Psoas muscle (tissue), 8 donors: ENCODE measurements around the gene SETDB1. TPM values are rescaled to one million over a fixed set of nuclear protein-coding genes. Genes with fewer than 3 reads are reported as not detected.
"Not testable (repeated sequence)": the region's sequence is repeated elsewhere in the genome, so short reads cannot be mapped to it uniquely, and the experiment has no call there.

Source experiments
- ATAC-seq, 4 donors: fragments of 200-7000 bp; cut with Tn5 transposase; one replicate each; pipeline ENCODE4 v1.9.1; 2020; ENCODE audit warnings: moderate library complexity in 3 of 4, mild to moderate bottlenecking in 2 of 4
- DNase-seq, 2 donors: peaks; one replicate each; pipeline ENCODE4 v3.0.0-alpha.2; 2020
- H3K27ac ChIP-seq: fragments of 200-600 bp; one replicate; pipeline ENCODE4 v1.8.0; 2022
- H3K27me3 ChIP-seq, 3 donors: fragments of 200-600 bp in 1 of 3; one replicate each; pipeline versions ENCODE4 v1.6.1 to v1.8.0; 2013 to 2022; ENCODE audit warnings: low read length in 2 of 3, mild to moderate bottlenecking in 2 of 3, moderate library complexity in 1 of 3; ENCODE audit not compliant: insufficient read depth in 3 of 3
- H3K36me3 ChIP-seq, 2 donors: fragments of 200-600 bp in 1 of 2; one replicate each; pipeline versions ENCODE4 v1.6.1 to v1.8.0; 2013 to 2022; ENCODE audit warnings: low read depth in 1 of 2, mild to moderate bottlenecking in 1 of 2, moderate library complexity in 1 of 2; ENCODE audit not compliant: insufficient read depth in 1 of 2
- H3K4me1 ChIP-seq: fragments of 200-600 bp; one replicate; pipeline ENCODE4 v1.8.0; 2022
- H3K4me3 ChIP-seq: fragments of 200-600 bp; one replicate; pipeline ENCODE4 v1.8.0; 2022; ENCODE audit warnings: mild to moderate bottlenecking
- H3K9me3 ChIP-seq: fragments of 200-600 bp; one replicate; pipeline ENCODE4 v1.8.0; 2022
- CTCF ChIP-seq: fragments of 200-600 bp; IDR thresholded peaks from one replicate; pipeline ENCODE4 v1.8.0; 2022; ENCODE audit warnings: antibody characterized with exemption
- WGBS, 3 donors: extraction: QIAGEN DNeasy Blood & Tissue Kit; methylation state at CpG; one replicate each; pipeline versions ENCODE4 v1.1.6 to v1.1.7; 2013; 5-methylcytosine and 5-hydroxymethylcytosine counted together
- intact Hi-C, 2 donors: fragments of 100-400 bp; cut with DNase I; formaldehyde crosslinking; loops; one replicate each; pipeline versions ENCODE4 v1.11.0 to v1.14.2; 2022
- polyA plus RNA-seq, 3 donors: library from polyadenylated mRNA; stranded (reverse); fragments of 200-250 nt; gene quantifications; one replicate each; pipeline ENCODE4 v1.2.3, GENCODE V29; 2013
- total RNA-seq, 4 donors: library from RNA; stranded (reverse); fragmentation: NEBNext Ultra II Directional in 2 of 4; extraction: Animal tissue kit (Norgen Biotek cat#: 25700) in 2 of 4; gene quantifications; one replicate each; pipeline versions ENCODE4 v1.2.1 to v1.2.4, GENCODE V29; 2021 to 2023
- donor health status: healthy with polysubstance abuse.
- donor health status: DM: no; HTN: no; CAD: no; lungs with moderate emphysema.
- donor health status: Bipolar disorder and iron deficiency.
- donor health status: healthy.
- donor health status: DM: yes; HTN: yes; CAD: no.
- donor health status: DM: no; HTN: no; CAD: no.
- donor health status: DM: no; HTN: no; CAD: no.
- donor health status: DM: yes; HTN: yes; CAD: no.

Gene SETDB1
- total and polyA plus RNA-seq, 7 donors, result 12.8 to 27.1 (median 19.4) TPM

GRCh38 chr1:150927624-150928023 is 1.5 kb downstream of the SETDB1 start:
- H3K4me1 ChIP-seq, result peaks cover 16% of the 10 kb centered on the region
- peaks cover 7 to 51% of the 10 kb centered on the region in 2 donors for H3K36me3 ChIP-seq
- ATAC-seq (no peak), DNase-seq (no peak)
- H3K9me3 ChIP-seq, result peaks cover 6% of the 10 kb centered on the region
- no peak overlapping the region for H3K4me3 ChIP-seq
- 87 to 92% (median 91%) methylated on average over 4 of the region's 4 CpGs for WGBS, 3 donors
- no peak overlapping the region for H3K27ac ChIP-seq
- intact Hi-C loops, result loop anchor here in 1 of 2 donors (5.0 kb wide), 1 partner anchor 75 kb away; no protein-coding TSS in a partner anchor
- H3K27me3 ChIP-seq, result no peaks in the 10 kb centered on the region
- TF ChIP-seq CTCF, result no peak

GRCh38 chr1:150928286-150928685 is 2.1 kb downstream of the SETDB1 start:
- Histone ChIP-seq H3K9me3 (peaks cover 6% of the 10 kb centered on the region), H3K36me3 (peaks cover 7 to 58% of the 10 kb centered on the region in 2 donors), H3K4me3 (no peak overlapping the region), H3K27ac (no peak overlapping the region), H3K27me3 (no peaks in the 10 kb centered on the region), H3K4me1 (peaks cover 15% of the 10 kb centered on the region)
- no peak for TF ChIP-seq CTCF
- whole genome bisulfite sequencing, 3 donors, result 94 to 96% (median 95%) methylated on average over 3 of the region's 3 CpGs
- no peak for ATAC-seq
- intact Hi-C loops, result loop anchor here in 1 of 2 donors (5.0 kb wide), 1 partner anchor 74 kb away; no protein-coding TSS in a partner anchor
- no peak for DNase-seq

- not testable (repeated sequence) for H3K4me3 ChIP-seq, ATAC-seq, H3K9me3 ChIP-seq, H3K27ac ChIP-seq, H3K27me3 ChIP-seq, DNase-seq
- intact Hi-C loops, result loop anchor here in 1 of 2 donors (5.0 kb wide), 1 partner anchor 74 kb away; no protein-coding TSS in a partner anchor
- peaks cover 7 to 63% of the 10 kb centered on the region in 2 donors for H3K36me3 ChIP-seq
- H3K4me1 ChIP-seq, result peaks cover 15% of the 10 kb centered on the region
- 96 to 97% (median 96%) methylated on average over 5 to 6 of the region's 6 CpGs for WGBS, 3 donors
Measured at GRCh38 chr1:150928775-150929174, 2.6 kb downstream of the SETDB1 start.

- DNase-seq, result no peak
- no peak overlapping the region for H3K4me3 ChIP-seq
- ATAC-seq, result no peak
- peaks cover 15% of the 10 kb centered on the region for H3K4me1 ChIP-seq
- no peak overlapping the region for H3K27ac ChIP-seq
- intact Hi-C loops, result no loop called here
- H3K27me3 ChIP-seq, result no peaks in the 10 kb centered on the region
- 96 to 100% (median 97%) methylated on average over 1 of the region's 1 CpG for WGBS, 3 donors
- TF ChIP-seq CTCF, result no peak
- peaks cover 10 to 93% of the 10 kb centered on the region in 2 donors for H3K36me3 ChIP-seq
- H3K9me3 ChIP-seq, result peaks cover 6% of the 10 kb centered on the region
Measured at GRCh38 chr1:150931773-150932172, 5.6 kb downstream of the SETDB1 start.

- Histone ChIP-seq H3K27me3 (no peaks in the 10 kb centered on the region), H3K9me3 (no peaks in the 10 kb centered on the region), H3K36me3 (peaks cover 16 to 100% of the 10 kb centered on the region in 2 donors)
Measured at GRCh38 chr1:150944856-150945255, 18.7 kb downstream of the SETDB1 start.

More at GRCh38 chr1:150944856-150945255, 18.7 kb downstream of the SETDB1 start:
- 81 to 93% (median 87%) methylated on average over 5 of the region's 5 CpGs for WGBS, 3 donors
- Histone ChIP-seq H3K4me1 (no peaks in the 10 kb centered on the region), H3K4me3 (no peak overlapping the region), H3K27ac (no peak overlapping the region)
- TF ChIP-seq CTCF, result no peak
- DNase-seq (no peak), ATAC-seq (no peak)
- intact Hi-C loops, result loop anchor here (10.0 kb wide), 1 partner anchor 600 kb away; no protein-coding TSS in a partner anchor
